RWPE1 (cell line): ENCODE data around the gene GAB4.

ENCODE experiments used
- CTCF ChIA-PET: fragments of 350-600 bp; sonication (Branson Sonifier 250); formaldehyde crosslinking; extraction: SDS; loops from one replicate; lab custom pipeline; 2021; lab: Yijun Ruan, JAX
- POLR2A ChIA-PET: fragments of 400-600 bp; formaldehyde crosslinking; extraction: SDS; loops from one replicate; lab custom pipeline; 2020; ENCODE audit warnings: antibody characterized with exemption; ENCODE audit not compliant: low non-redundant PET; lab: Yijun Ruan, JAX
- DNase-seq: peaks from one replicate; pipeline ENCODE4 v3.0.0; 2012; ENCODE audit warnings: low spot score
- H3K27ac ChIP-seq: fragments of 450-650 bp; 2 replicates; pipeline ENCODE4 v1.5.1; 2017
- CTCF ChIP-seq: fragments of 450-650 bp; conservative IDR thresholded peaks from 2 replicates; pipeline ENCODE4 v1.5.1; 2017; ENCODE audit warnings: low read depth, mild to moderate bottlenecking

Gene GAB4

GRCh38 chr22:17013396-17014100 is 5.5 kb upstream of the GAB4 start:
- H3K27ac ChIP-seq = no peak overlapping the region
- TF ChIP-seq CTCF = no peak
- ChIA-PET CTCF (interaction anchor here (0.6 kb wide), 1 partner anchor 958 kb away, joined by 3 read pairs; no protein-coding TSS in a partner anchor), POLR2A (no interaction called here)
- no peak for DNase-seq

GRCh38 chr22:17012267-17012666 is 4.2 kb upstream of the GAB4 start:
- DNase-seq = no peak
- H3K27ac ChIP-seq = no peak overlapping the region
- CTCF ChIA-PET = no interaction called here
- POLR2A ChIA-PET = no interaction called here
- no peak for TF ChIP-seq CTCF

DNA sequence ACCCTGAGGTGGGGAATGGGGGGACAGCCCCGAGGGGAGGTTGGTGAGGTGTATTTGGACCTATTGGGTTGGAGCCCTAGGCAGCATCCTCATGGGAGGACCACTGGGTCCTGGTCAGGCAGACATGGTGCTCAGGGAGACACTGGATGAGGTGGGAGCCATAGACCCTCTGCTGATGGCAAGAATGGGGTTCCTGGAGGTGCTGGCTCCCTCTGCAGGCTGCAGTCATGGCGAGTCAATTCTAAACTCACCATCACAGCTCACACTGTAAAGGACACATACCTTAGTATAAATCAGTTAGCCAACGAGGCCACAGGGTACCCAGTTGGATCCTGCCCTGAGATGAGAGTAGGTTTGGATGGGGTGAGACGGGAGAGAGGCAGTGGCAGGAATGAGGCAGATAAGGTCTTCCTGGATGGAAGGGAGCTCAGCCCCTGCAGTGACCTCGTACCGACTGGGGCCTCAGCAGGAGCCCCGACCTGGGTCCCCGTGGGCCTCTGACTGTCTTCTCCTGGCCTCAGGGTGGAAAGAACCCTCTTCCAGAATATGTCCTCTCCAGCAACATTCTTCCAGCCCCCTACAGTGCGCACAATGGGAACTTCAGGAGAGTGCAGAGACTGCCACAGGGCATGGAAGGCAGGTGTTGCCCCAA is 1.7 kb upstream of the GAB4 start:
- TF ChIP-seq CTCF = no peak
- POLR2A ChIA-PET = no interaction called here
- CTCF ChIA-PET = no interaction called here

DNA sequence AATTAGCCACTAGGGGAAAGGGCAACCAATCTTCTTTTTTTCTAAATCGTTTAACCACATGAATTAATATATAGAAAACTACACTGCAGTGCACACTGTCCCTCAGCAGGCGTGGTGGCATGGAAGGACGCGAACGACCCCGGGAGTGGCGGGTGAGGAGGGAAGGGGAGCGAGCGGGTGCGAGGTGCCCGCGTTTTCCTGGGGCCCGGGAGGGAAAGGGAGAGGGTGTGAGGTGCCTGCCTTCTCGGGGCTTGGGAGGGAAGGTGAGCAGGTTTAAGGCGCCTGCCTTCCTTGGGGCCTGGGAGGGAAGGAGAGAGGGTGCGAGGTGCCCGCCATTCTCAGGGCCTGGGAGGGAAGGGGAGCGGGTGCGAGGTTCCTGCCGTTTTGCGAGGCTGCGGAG is 765 bp downstream of the GAB4 start:
- CTCF ChIA-PET = no interaction called here
- no peak for TF ChIP-seq CTCF
- H3K27ac ChIP-seq = no peak overlapping the region
- no peak for DNase-seq
- POLR2A ChIA-PET = no interaction called here

More for the DNA sequence above, 1.7 kb upstream of the GAB4 start:
- H3K27ac ChIP-seq = no peak overlapping the region
- DNase-seq = no peak

DNA sequence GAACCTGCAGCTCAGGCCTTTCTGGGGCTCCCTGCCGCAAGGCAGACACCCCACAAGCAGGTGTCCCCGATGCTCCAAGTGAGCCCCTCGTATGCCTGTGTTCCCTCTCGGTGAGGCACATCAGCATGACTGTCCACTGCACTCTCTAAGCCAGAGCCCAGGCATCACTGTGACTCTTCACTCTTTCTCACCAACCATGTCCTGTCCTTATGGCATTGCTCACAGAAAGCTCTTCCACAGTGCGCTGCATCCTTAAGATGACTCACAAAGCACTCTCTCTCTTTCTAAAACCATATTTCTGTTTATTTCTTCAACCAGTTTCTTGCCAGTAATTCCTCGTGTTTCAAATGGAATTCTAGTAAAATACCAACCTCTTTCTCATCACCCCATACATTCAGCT is 18.1 kb downstream of the GAB4 start:
- ChIA-PET CTCF (interaction anchor here (0.6 kb wide), 1 partner anchor 407 kb away, joined by 5 read pairs; no protein-coding TSS in a partner anchor), POLR2A (no interaction called here)
- no peak overlapping the region for H3K27ac ChIP-seq
- no peak for TF ChIP-seq CTCF
- no peak for DNase-seq

GRCh38 chr22:16988257-16988656 is 19.8 kb downstream of the GAB4 start:
- ChIA-PET CTCF (no interaction called here), POLR2A (no interaction called here)

More at GRCh38 chr22:16988257-16988656, 19.8 kb downstream of the GAB4 start:
- no peak for TF ChIP-seq CTCF
- DNase-seq = no peak
- H3K27ac ChIP-seq = no peak overlapping the region
